Measurements from ENCODE around the gene RBM17.

GRCh38 chr10:6142644-6143043, 53.8 kb downstream of the RBM17 start:
- TF ChIP-seq GATAD1 (CRISPR knock-in tag; IDR thresholded peaks at IDR 0.05), result no peak
- no peak for TF ChIP-seq CTCF (CRISPR knock-in tag; IDR thresholded peaks at IDR 0.05)
- TF ChIP-seq JUND (CRISPR knock-in tag; IDR thresholded peaks at IDR 0.05), result no peak
- TF ChIP-seq ZBTB7A (CRISPR knock-in tag; IDR thresholded peaks at IDR 0.05), result no peak
- TF ChIP-seq HMG20B (CRISPR knock-in tag; conservative IDR thresholded peaks at IDR 0.05), result no peak
- TF ChIP-seq FOSL1 (CRISPR knock-in tag; IDR thresholded peaks at IDR 0.05; ENCODE audit: borderline replicate concordance), result no peak

All from HepG2 (cell line).